ENCODE results near the gene SLC38A6. TPM values are rescaled to one million over a fixed set of nuclear protein-coding genes. Genes with fewer than 3 reads are reported as not detected.

Gene SLC38A6
- total and polyA plus RNA-seq, 2 of the 8 experiments (the other 6 are each of a cell fraction or from before 2014, with no cell fraction given): 8.1 to 9.8 TPM

- no peak overlapping the region for H4K8ac ChIP-seq (ENCODE audit: extremely low read depth, insufficient read depth, low read length)
- no peak overlapping the region for H2BK20ac ChIP-seq (ENCODE audit: low read length)
- H2BK120ac ChIP-seq (replicated peaks; ENCODE audit: low read depth, low read length): no peak overlapping the region
- H3K14ac ChIP-seq (ENCODE audit: insufficient read length): no peak overlapping the region
- no peaks in the 10 kb centered on the region for H4K20me1 ChIP-seq (replicated peaks in 1 of 2; ENCODE audit: control insufficient read depth in 1 of 2, insufficient read depth in 2 of 2, low read length in 2 of 2)
- no peak overlapping the region for H3K9ac ChIP-seq (replicated peaks in 1 of 4; ENCODE audit: extremely low read depth in 1 of 4, low read depth in 3 of 4, low read length in 3 of 4)
- no peak overlapping the region for H4K91ac ChIP-seq (replicated peaks; ENCODE audit: insufficient read length, low read length)
- H3K27ac ChIP-seq (ENCODE audit: low read depth, low read length): no peak overlapping the region
- H3K4me3 ChIP-seq (ENCODE audit: extremely low read depth in 1 of 4, insufficient read depth in 2 of 4, low read depth in 3 of 4, low read length in 4 of 4): no peak overlapping the region
- H3K79me1 ChIP-seq (ENCODE audit: low read depth, low read length): no peaks in the 10 kb centered on the region; the same call in 1 of the 2 replicates
- no peak overlapping the region for H2AK5ac ChIP-seq (ENCODE audit: low read depth, low read length)
- POLR2A ChIA-PET (ENCODE audit: partially characterized antibody): no interaction called here
- no peak overlapping the region for H4K5ac ChIP-seq (ENCODE audit: insufficient read length, low read depth, low read length)
- H3K23me2 ChIP-seq (ENCODE audit: low read depth, low read length): no peaks in the 10 kb centered on the region; the same call in 1 of the 2 replicates
- no peak overlapping the region for H3K23ac ChIP-seq (ENCODE audit: insufficient read length)
- H2AFZ ChIP-seq (ENCODE audit: low read length): no peak overlapping the region
- no peaks in the 10 kb centered on the region; a peak in 1 of 8 replicates for H3K36me3 ChIP-seq (ENCODE audit: control insufficient read depth in 2 of 4, insufficient read depth in 4 of 4, low read length in 3 of 4)
- no peaks in the 10 kb centered on the region; a peak in 1 of 4 replicates for H3K79me2 ChIP-seq (ENCODE audit: control insufficient read depth in 1 of 2, insufficient read depth in 2 of 2, low read length in 2 of 2)
- CTCF ChIA-PET (ENCODE audit: partially characterized antibody): no interaction called here
- no peak overlapping the region for H3K4me2 ChIP-seq (ENCODE audit: insufficient read depth in 1 of 2, low read depth in 2 of 2, low read length in 2 of 2)
- H3K27me3 ChIP-seq (replicated peaks in 1 of 4; ENCODE audit: control insufficient read depth in 3 of 4, extremely low read depth in 1 of 4, insufficient read depth in 3 of 4, low read length in 3 of 4): no peaks in the 10 kb centered on the region
- H3K18ac ChIP-seq (ENCODE audit: extremely low read depth, low read length): no peak overlapping the region
- peaks cover 5 to 19% of the 10 kb centered on the region in 2 experiments for H3K9me3 ChIP-seq (ENCODE audit: insufficient read depth in 2 of 2, low read depth in 1 of 2, low read length in 1 of 2)
- no peak for FAIRE-seq
- no peak for DNase-seq (ENCODE audit: low read depth in 1 of 2, low spot score in 2 of 2)
- H3K4ac ChIP-seq (replicated peaks; ENCODE audit: insufficient read length, low read depth, low read length): no peak overlapping the region
- H2BK15ac ChIP-seq (ENCODE audit: low read length): no peak overlapping the region
- no peaks in the 10 kb centered on the region for H3K4me1 ChIP-seq (replicated peaks in 1 of 4; ENCODE audit: control insufficient read depth in 3 of 4, insufficient read depth in 4 of 4, low read length in 3 of 4)
- no peak overlapping the region for H2BK12ac ChIP-seq (ENCODE audit: low read depth, low read length)
- H3K56ac ChIP-seq (replicated peaks; ENCODE audit: insufficient read length, low read depth, low read length): no peak overlapping the region
- H2BK5ac ChIP-seq (ENCODE audit: low read depth, low read length): no peak overlapping the region
- WGBS, 2 experiments (ENCODE audit: extremely low coverage in 1 of 2, insufficient coverage in 1 of 2, insufficient read length in 1 of 2, insufficient replicate concordance in 2 of 2, low coverage in 1 of 2, low lambda C conversion rate in 2 of 2, missing lambda C conversion rate in 1 of 2): 88% methylated on average over 1 of the region's 1 CpG; no CpG with 5 or more reads in 1 of the 2 experiments
- TF ChIP-seq POU5F1 (IDR thresholded peaks at IDR 0.05; ENCODE audit: low read depth, low read length): no peak
- no peak for TF ChIP-seq TBP (IDR thresholded peaks at IDR 0.05; ENCODE audit: low read depth, low read length)
- no peak for TF ChIP-seq CTCF (IDR thresholded peaks at IDR 0.05; ENCODE audit: control extremely low read depth in 1 of 3, insufficient read depth in 1 of 3, low read depth in 1 of 3, low read length in 3 of 3)
- TF ChIP-seq KDM1A (IDR thresholded peaks at IDR 0.05; ENCODE audit: borderline replicate concordance, low read length): no peak
- no peak for TF ChIP-seq RXRA (IDR thresholded peaks at IDR 0.05; ENCODE audit: insufficient read depth, low read depth, low read length)
- no peak for TF ChIP-seq EP300 (IDR thresholded peaks at IDR 0.05; ENCODE audit: borderline replicate concordance in 1 of 2, low read depth in 2 of 2, low read length in 2 of 2)
- no peak for TF ChIP-seq EZH2 (IDR thresholded peaks at IDR 0.05; ENCODE audit: low read depth, low read length, severe bottlenecking)
- TF ChIP-seq KDM5A (IDR thresholded peaks at IDR 0.05; ENCODE audit: low read length): no peak
- no peak for TF ChIP-seq MAX (IDR thresholded peaks at IDR 0.05)
- no peak for TF ChIP-seq PHF8 (conservative IDR thresholded peaks at IDR 0.05; ENCODE audit: low read depth, low read length)
- TF ChIP-seq SP4 (IDR thresholded peaks at IDR 0.05; ENCODE audit: low read length): no peak
- TF ChIP-seq MAFK (IDR thresholded peaks at IDR 0.05; ENCODE audit: low read depth, low read length): no peak
Observed at GRCh38 chr14:60956632-60957031, 24.4 kb upstream of the SLC38A6 start.
